ENCODE data around the gene SFMBT1. TPM values are rescaled to one million over a fixed set of nuclear protein-coding genes. Genes with fewer than 3 reads are reported as not detected.

Gene SFMBT1
- total and polyA plus RNA-seq, 2 of the 8 experiments (the other 6 are each of a cell fraction or from before 2014, with no cell fraction given) = 8.1 to 16.8 TPM

GRCh38 chr3:52881871-52882270 is 164.0 kb downstream of the SFMBT1 start (continued):
- TF ChIP-seq RAD21 (IDR thresholded peaks at IDR 0.05 in 1 of 2, conservative IDR thresholded peaks at IDR 0.05 in 1 of 2; ENCODE audit: low read depth in 2 of 2, low read length in 2 of 2) = no peak
- no peak for TF ChIP-seq TAF7 (optimal IDR thresholded peaks at IDR 0.05; ENCODE audit: borderline replicate concordance, low read depth, low read length)
- no peak for TF ChIP-seq CHD1 (IDR thresholded peaks at IDR 0.05; ENCODE audit: low read depth, low read length)
- TF ChIP-seq TBP (IDR thresholded peaks at IDR 0.05; ENCODE audit: low read depth, low read length) = no peak
- no peak for TF ChIP-seq EGR1 (IDR thresholded peaks at IDR 0.05; ENCODE audit: borderline replicate concordance, low read depth, low read length)
